A549 (cell line): ENCODE measurements around the gene PTGES. TPM values are rescaled to one million over a fixed set of nuclear protein-coding genes. Genes with fewer than 3 reads are reported as not detected.
"Not testable (repeated sequence)": the region's sequence is repeated elsewhere in the genome, so short reads cannot be mapped to it uniquely, and the experiment has no call there.

Source experiments
- ATAC-seq, 2 experiments: fragments of 200-7000 bp in 1 of 2; fragments of >200 bp in 1 of 2; cut with Nextera tagmentation in 1 of 2; cut with Tn5 transposase in 1 of 2; 3 replicates each; pipeline versions ENCODE4 v1.8.0 to v1.9.1; 2018 to 2020; ENCODE audit warnings: mild to moderate bottlenecking in 1 of 2, moderate library complexity in 1 of 2
- CTCF ChIA-PET: fragments of 300-600 bp; sonication (Branson Sonifier 250); formaldehyde crosslinking; extraction: SDS; loops from one replicate; lab custom pipeline; 2021; ENCODE audit warnings: antibody characterized with exemption, inconsistent platforms; lab: Yijun Ruan, JAX
- POLR2A ChIA-PET: fragments of 350-600 bp; formaldehyde crosslinking; extraction: SDS; loops from one replicate; lab custom pipeline; 2021; ENCODE audit warnings: antibody characterized with exemption, inconsistent platforms; lab: Yijun Ruan, JAX
- DNase-seq, 2 experiments: peaks; one replicate each; pipeline versions ENCODE4 v3.0.0 to v3.0.0-alpha.2; 2011 to 2016; ENCODE audit warnings: low read depth in 1 of 2, low spot score in 1 of 2
- FAIRE-seq: peaks from 2 replicates; lab custom pipeline; 2011; peaks lifted over from hg19 to GRCh38; lab: Jason Lieb, UNC
- H3K27ac ChIP-seq, 2 experiments: fragments of >200 bp; sonication (Bioruptor Twin); formaldehyde crosslinking; 3 replicates each; pipeline ENCODE4 v1.5.1; 2016 to 2017
- H3K4me1 ChIP-seq: fragments of >200 bp; sonication (Bioruptor Twin); formaldehyde crosslinking; 3 replicates; pipeline ENCODE4 v1.6.1; 2016
- H3K4me2 ChIP-seq: fragments of >200 bp; sonication (Bioruptor Twin); formaldehyde crosslinking; 3 replicates; pipeline ENCODE4 v1.6.1; 2016
- H3K4me3 ChIP-seq: fragments of >200 bp; sonication (Bioruptor Twin); formaldehyde crosslinking; 3 replicates; pipeline ENCODE4 v1.5.1; 2016
- H3K9me3 ChIP-seq: fragments of >200 bp; sonication (Bioruptor Twin); formaldehyde crosslinking; 3 replicates; pipeline ENCODE4 v1.6.1; 2016
- ATOH8 ChIP-seq: fragments of 250-450 bp; sonication (Bioruptor Pico); IDR thresholded peaks from 2 replicates; pipeline ENCODE4 v1.5.0; 2020; ENCODE audit warnings: low read depth, mild to moderate bottlenecking, moderate library complexity
- BCL3 ChIP-seq: fragments of >200 bp; sonication (Bioruptor Twin); formaldehyde crosslinking; IDR thresholded peaks from 3 replicates; pipeline ENCODE4 v1.6.1; 2016
- CBX2 ChIP-seq: fragments of 200-600 bp; sonication (generic); IDR thresholded peaks from 2 replicates; pipeline ENCODE4 v1.6.1; 2016; ENCODE audit warnings: low read depth, mild to moderate bottlenecking, borderline replicate concordance
- CHD4 ChIP-seq: fragments of 200-600 bp; sonication (generic); IDR thresholded peaks from 2 replicates; pipeline ENCODE4 v1.6.1; 2016; ENCODE audit warnings: antibody characterized with exemption, mild to moderate bottlenecking, borderline replicate concordance
- ELK1 ChIP-seq: fragments of 150-350 bp; IDR thresholded peaks from 2 replicates; pipeline ENCODE4 v1.6.1; 2014; ENCODE audit warnings: low read depth, mild to moderate bottlenecking, low read length
- HMGXB4 ChIP-seq: fragments of 250-450 bp; sonication (Bioruptor Pico); IDR thresholded peaks from 2 replicates; pipeline ENCODE4 v1.5.0; 2021; ENCODE audit warnings: mild to moderate bottlenecking, moderate library complexity, borderline replicate concordance
- HOXA7 ChIP-seq: fragments of 250-450 bp; sonication (Bioruptor Pico); IDR thresholded peaks from 2 replicates; pipeline ENCODE4 v1.5.0; 2020; ENCODE audit warnings: mild to moderate bottlenecking, moderate library complexity
- JUNB ChIP-seq: fragments of >200 bp; sonication (Bioruptor Twin); formaldehyde crosslinking; IDR thresholded peaks from 2 replicates; pipeline ENCODE4 v1.6.1; 2016
- KDM5A ChIP-seq: fragments of 200-600 bp; sonication (generic); IDR thresholded peaks from 2 replicates; pipeline ENCODE4 v1.6.1; 2016; ENCODE audit warnings: antibody characterized with exemption, mild to moderate bottlenecking
- MYC ChIP-seq: IDR thresholded peaks from 2 replicates; pipeline ENCODE4 v1.6.1; 2012; ENCODE audit warnings: mild to moderate bottlenecking, inconsistent platforms, low read length, improper control_type of control experiment, borderline replicate concordance
- NPAS2 ChIP-seq: fragments of 250-450 bp; sonication (Bioruptor Pico); IDR thresholded peaks from 2 replicates; pipeline ENCODE4 v1.8.0; 2022; ENCODE audit warnings: mild to moderate bottlenecking, moderate library complexity, borderline replicate concordance
- REST ChIP-seq: fragments of 200-600 bp; sonication (generic); IDR thresholded peaks from 2 replicates; pipeline ENCODE4 v1.6.1; 2016; ENCODE audit warnings: antibody characterized with exemption, mild to moderate bottlenecking, moderate library complexity
- RFX5 ChIP-seq: fragments of 450-650 bp; IDR thresholded peaks from 2 replicates; pipeline ENCODE4 v1.7.1; 2014; ENCODE audit warnings: antibody characterized with exemption, mild to moderate bottlenecking, moderate library complexity
- SMC3 ChIP-seq: fragments of >200 bp; sonication (Bioruptor Twin); formaldehyde crosslinking; IDR thresholded peaks from 3 replicates; pipeline ENCODE4 v1.6.1; 2018; ENCODE audit warnings: inconsistent platforms
- WGBS: methylation state at CpG from one replicate; pipeline ENCODE4 v1.1.6; 2017; ENCODE audit errors: missing lambda C conversion rate; 5-methylcytosine and 5-hydroxymethylcytosine counted together
- polyA plus RNA-seq, 4 experiments: library from polyadenylated mRNA; depleted of rRNA in 3 of 4; stranded (reverse); fragments of >200 nt; fragmentation: RNase III in 1 of 4; extraction: RNeasy Plus Mini Kit Qiagen cat#74134 plus additional on column Dnase treatment in 1 of 4; gene quantifications; 2 replicates in 3 of 4; 3 replicates in 1 of 4; pipeline ENCODE4 v1.2.3, GENCODE V29; 2011 to 2017

The PTGES gene
- polyA plus RNA-seq, 2 of the 4 experiments (the other 2 are of a cell fraction) = 19.1 to 58.8 TPM

- Histone ChIP-seq H3K4me2 (no peak overlapping the region), H3K4me3 (no peak overlapping the region), H3K4me1 (peaks cover 5% of the 10 kb centered on the region), H3K9me3 (no peaks in the 10 kb centered on the region), H3K27ac (no peak overlapping the region)
- no peak for ATAC-seq
- CTCF ChIA-PET = interaction anchor here (1.0 to 2.8 kb wide), 4 partner anchors 9 to 72 kb away, joined by 3 to 12 read pairs (median 10); no protein-coding TSS in a partner anchor
- no peak for FAIRE-seq
- TF ChIP-seq HMGXB4 (CRISPR knock-in tag) (no peak), RFX5 (no peak), CHD4 (no peak), NPAS2 (no peak), ELK1 (no peak), MYC (no peak), KDM5A (no peak), REST (no peak), ATOH8 (CRISPR knock-in tag) (no peak), JUNB (no peak), BCL3 (no peak), SMC3 (no peak), HOXA7 (CRISPR knock-in tag) (no peak), CBX2 (no peak)
- POLR2A ChIA-PET = no interaction called here
- DNase-seq = no peak
- 30% methylated on average over 6 of the region's 6 CpGs for WGBS
Observed at GRCh38 chr9:129798973-129799372, 46.1 kb upstream of the PTGES start.

GRCh38 chr9:129796029-129796428 lies 43.2 kb upstream of the PTGES start:
- H3K4me1 ChIP-seq, H3K4me2 ChIP-seq, H3K27ac ChIP-seq, H3K4me3 ChIP-seq, H3K9me3 ChIP-seq, DNase-seq, POLR2A ChIA-PET, FAIRE-seq: not testable (repeated sequence)
- 58% methylated on average over 2 of the region's 2 CpGs for WGBS
- ATAC-seq = peak in 1 of 2 experiments; percentile 11; a peak in 2 of 6 replicates
- CTCF ChIA-PET = interaction anchor here (1.1 to 26.1 kb wide), 3 partner anchors 44 to 153 kb away, joined by 3 to 1179 read pairs (median 3); no protein-coding TSS in a partner anchor
